Spleen (tissue), 3 donors: Measurements from ENCODE around the gene CTXND1.

Experiments used
- POLR2A ChIP-seq, 3 donors: fragments of 450-650 bp; IDR thresholded peaks; one replicate each; pipeline ENCODE4 v1.5.1; 2017; ENCODE audit warnings: antibody characterized with exemption in 3 of 3, mild to moderate bottlenecking in 1 of 3
- POLR2AphosphoS5 ChIP-seq, 3 donors: sonication (generic); formaldehyde crosslinking; IDR thresholded peaks; one replicate each; pipeline ENCODE4 v1.5.1; 2017; ENCODE audit warnings: antibody characterized with exemption in 3 of 3

DNA sequence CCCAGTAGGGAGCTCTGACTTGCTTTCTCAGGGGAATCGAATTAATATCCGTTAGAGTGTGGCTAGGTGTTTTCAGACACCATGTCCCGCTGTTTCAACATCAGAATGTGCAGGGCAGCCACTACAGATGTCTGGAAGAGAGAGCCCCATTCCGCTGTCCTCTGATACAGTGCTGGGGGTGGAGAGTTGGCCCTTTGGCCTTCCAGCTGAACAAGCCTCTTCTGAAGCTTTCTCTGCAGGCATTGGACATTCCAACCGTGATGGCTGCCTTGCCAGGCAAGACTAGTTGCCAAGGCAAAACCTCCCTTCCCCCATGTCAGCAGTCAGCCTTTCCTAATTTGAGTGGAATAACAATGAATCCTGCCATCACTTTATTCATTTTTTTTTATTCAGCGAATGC lies 97.7 kb downstream of the CTXND1 start:
- TF ChIP-seq POLR2AphosphoS5 (IDR thresholded peaks at IDR 0.05), result no peak
- no peak for TF ChIP-seq POLR2A (IDR thresholded peaks at IDR 0.05)
